Measurements from ENCODE around the gene MRPL23. TPM values are rescaled to one million over a fixed set of nuclear protein-coding genes. Genes with fewer than 3 reads are reported as not detected.
"Not testable (repeated sequence)": the region's sequence is repeated elsewhere in the genome, so short reads cannot be mapped to it uniquely, and the experiment has no call there.

Gene MRPL23
- total RNA-seq, 4 donors from 2014 or later = 36.7 to 196 (median 101) TPM

- H3K27ac ChIP-seq = peak overlapping the region in 1 of 2 donors; percentile 38
- no peaks in the 10 kb centered on the region for H3K36me3 ChIP-seq
- no peak for TF ChIP-seq CTCF (IDR thresholded peaks at IDR 0.05)
- TF ChIP-seq POLR2A (IDR thresholded peaks at IDR 0.05) = no peak
- no peaks in the 10 kb centered on the region for H3K27me3 ChIP-seq
- no peaks in the 10 kb centered on the region for H3K9me3 ChIP-seq
- peaks cover 0 to 5% of the 10 kb centered on the region in 2 donors for H3K4me1 ChIP-seq
- no peak overlapping the region for H3K4me3 ChIP-seq
- intact Hi-C loops (cut with DNase I; ENCODE audit: low total_unique reads) = no loop called here
- peak in 1 of 2 donors; percentile 14 for DNase-seq
Observed at GRCh38 chr11:1937616-1938342, 9.4 kb upstream of the MRPL23 start.

GRCh38 chr11:1938343-1939005, 8.7 kb upstream of the MRPL23 start:
- intact Hi-C loops (cut with DNase I; ENCODE audit: low total_unique reads) = no loop called here
- Histone ChIP-seq H3K4me3 (no peak overlapping the region), H3K27me3 (no peaks in the 10 kb centered on the region), H3K4me1 (peaks cover 0 to 5% of the 10 kb centered on the region in 2 donors), H3K27ac (peak overlapping the region; percentile 38 to 46), H3K9me3 (no peaks in the 10 kb centered on the region), H3K36me3 (no peaks in the 10 kb centered on the region)
- peak in 1 of 2 donors; percentile 26 for DNase-seq
- no peak for TF ChIP-seq POLR2A (IDR thresholded peaks at IDR 0.05)
- no peak for TF ChIP-seq CTCF (IDR thresholded peaks at IDR 0.05)

- TF ChIP-seq CTCF (IDR thresholded peaks at IDR 0.05) = no peak
- no peak for TF ChIP-seq POLR2A (IDR thresholded peaks at IDR 0.05)
- intact Hi-C loops (cut with DNase I; ENCODE audit: low total_unique reads) = no loop called here
- peak overlapping the region; percentile 38 to 46 for H3K27ac ChIP-seq
Observed at GRCh38 chr11:1939006-1939625, 8.0 kb upstream of the MRPL23 start.

GRCh38 chr11:1939788-1940187, 7.3 kb upstream of the MRPL23 start:
- peak overlapping the region in 1 of 2 donors; percentile 49 for H3K27ac ChIP-seq
- H3K4me1 ChIP-seq, H3K4me3 ChIP-seq, H3K36me3 ChIP-seq, H3K9me3 ChIP-seq, H3K27me3 ChIP-seq: not testable (repeated sequence)
- DNase-seq = peak in 1 of 2 donors; percentile 25
- intact Hi-C loops (cut with DNase I; ENCODE audit: low total_unique reads) = loop anchor here (10.0 kb wide), 1 partner anchor 45 kb away; the partner anchor contains the start of gene PRR33

More at GRCh38 chr11:1939006-1939625, 8.0 kb upstream of the MRPL23 start:
- Histone ChIP-seq H3K4me3 (no peak overlapping the region), H3K36me3 (no peaks in the 10 kb centered on the region), H3K9me3 (no peaks in the 10 kb centered on the region), H3K4me1 (peaks cover 0 to 5% of the 10 kb centered on the region in 2 donors), H3K27me3 (no peaks in the 10 kb centered on the region)
- peak in 1 of 2 donors; percentile 66 for DNase-seq

- Histone ChIP-seq H3K27me3 (no peaks in the 10 kb centered on the region), H3K27ac (no peak overlapping the region)
- intact Hi-C loops (cut with DNase I; ENCODE audit: low total_unique reads) = loop anchor here (10.0 kb wide), 1 partner anchor 48 kb away; the partner anchor contains the start of gene PRR33
Observed at GRCh38 chr11:1942558-1943260, 4.4 kb upstream of the MRPL23 start.

More at GRCh38 chr11:1942558-1943260, 4.4 kb upstream of the MRPL23 start:
- DNase-seq = peak; percentile 9 to 11
- Histone ChIP-seq H3K4me1 (peaks cover 0 to 5% of the 10 kb centered on the region in 2 donors), H3K36me3 (no peaks in the 10 kb centered on the region), H3K4me3 (no peak overlapping the region), H3K9me3 (no peaks in the 10 kb centered on the region)
- no peak for TF ChIP-seq CTCF (IDR thresholded peaks at IDR 0.05)
- TF ChIP-seq POLR2A (IDR thresholded peaks at IDR 0.05) = no peak

Measured in uterus (tissue), 4 donors.